ENCODE measurements around the gene ADAMTS12. TPM values are rescaled to one million over a fixed set of nuclear protein-coding genes. Genes with fewer than 3 reads are reported as not detected.

ADAMTS12 gene
- total and polyA plus RNA-seq, 2 of the 8 experiments (the other 6 are each of a cell fraction or from before 2014, with no cell fraction given) = 6.4 to 12.8 TPM

- TF ChIP-seq CTCF (IDR thresholded peaks at IDR 0.05; ENCODE audit: control extremely low read depth in 1 of 3, insufficient read depth in 1 of 3, low read depth in 1 of 3, low read length in 3 of 3) (no peak), JUN (IDR thresholded peaks at IDR 0.05; ENCODE audit: low read depth, low read length) (no peak), SIX5 (IDR thresholded peaks at IDR 0.05; ENCODE audit: low read depth, low read length) (no peak), SRF (IDR thresholded peaks at IDR 0.05; ENCODE audit: low read depth, low read length) (no peak), HDAC6 (IDR thresholded peaks at IDR 0.05; ENCODE audit: low read depth, low read length) (no peak), POLR2AphosphoS5 (IDR thresholded peaks at IDR 0.05; ENCODE audit: low read depth, low read length) (no peak), E2F6 (IDR thresholded peaks at IDR 0.05) (no peak), KDM1A (IDR thresholded peaks at IDR 0.05; ENCODE audit: borderline replicate concordance, low read length) (no peak), JUND (IDR thresholded peaks at IDR 0.05; ENCODE audit: low read length) (no peak)
Measured at GRCh38 chr5:33523208-33523771, 368.5 kb downstream of the ADAMTS12 start (continued).

Measured in H1 (cell line).